Neural crest cell (in vitro differentiated cells): ENCODE results near the gene USP9Y. TPM values are rescaled to one million over a fixed set of nuclear protein-coding genes. Genes with fewer than 3 reads are reported as not detected.

Experiments
- DNase-seq: peaks from one replicate; pipeline ENCODE4 v3.0.0; 2021; ENCODE audit warnings: low read depth, mixed read lengths, low spot score
- H3K27ac Mint-ChIP-seq: one replicate; pipeline ENCODE4 v1.8.0; 2021; ENCODE audit warnings: mild to moderate bottlenecking, mixed read lengths; ENCODE audit not compliant: unreplicated experiment
- H3K27me3 Mint-ChIP-seq: 2 replicates; pipeline ENCODE4 v1.8.0; 2021; ENCODE audit warnings: low read depth, mild to moderate bottlenecking, mixed read lengths
- H3K36me3 Mint-ChIP-seq: 2 replicates; pipeline ENCODE4 v1.8.0; 2021; ENCODE audit warnings: low read depth, mild to moderate bottlenecking, mixed read lengths
- H3K4me1 Mint-ChIP-seq: 2 replicates; pipeline ENCODE4 v1.8.0; 2021; ENCODE audit warnings: mixed read lengths
- H3K4me3 Mint-ChIP-seq: one replicate; pipeline ENCODE4 v1.8.0; 2021; ENCODE audit warnings: mild to moderate bottlenecking, mixed read lengths
- H3K9me3 Mint-ChIP-seq: 2 replicates; pipeline ENCODE4 v1.8.0; 2021; ENCODE audit warnings: mixed read lengths
- CTCF ChIP-seq: fragments of 200-600 bp; sonication (generic); conservative IDR thresholded peaks from 2 replicates; pipeline ENCODE4 v1.5.0; 2021; ENCODE audit warnings: antibody characterized with exemption, mild to moderate bottlenecking
- total RNA-seq: library from RNA; stranded (reverse); gene quantifications from 2 replicates; pipeline ENCODE4 v1.2.1, GENCODE V29; 2021

Gene USP9Y
- total RNA-seq, 1 donor from 2014 or later, result not detected

GRCh38 chrY:12744091-12744490 lies 43.1 kb downstream of the USP9Y start:
- H3K9me3 Mint-ChIP-seq, result no peaks in the 10 kb centered on the region
- H3K27ac Mint-ChIP-seq, result no peak overlapping the region
- no peaks in the 10 kb centered on the region for H3K4me1 Mint-ChIP-seq
- H3K36me3 Mint-ChIP-seq, result no peaks in the 10 kb centered on the region
- no peak overlapping the region for H3K4me3 Mint-ChIP-seq
- no peaks in the 10 kb centered on the region for H3K27me3 Mint-ChIP-seq
- no peak for TF ChIP-seq CTCF
- DNase-seq, result no peak

GRCh38 chrY:12749293-12749692 lies 48.3 kb downstream of the USP9Y start:
- no peak overlapping the region for H3K4me3 Mint-ChIP-seq
- no peak for DNase-seq
- no peaks in the 10 kb centered on the region for H3K36me3 Mint-ChIP-seq
- no peaks in the 10 kb centered on the region for H3K27me3 Mint-ChIP-seq
- no peak overlapping the region for H3K27ac Mint-ChIP-seq
- no peak for TF ChIP-seq CTCF
- H3K4me1 Mint-ChIP-seq, result no peaks in the 10 kb centered on the region
- no peaks in the 10 kb centered on the region for H3K9me3 Mint-ChIP-seq

- Mint-ChIP-seq H3K27me3 (no peaks in the 10 kb centered on the region), H3K4me3 (no peak overlapping the region), H3K9me3 (no peaks in the 10 kb centered on the region), H3K36me3 (no peaks in the 10 kb centered on the region), H3K27ac (no peak overlapping the region), H3K4me1 (no peaks in the 10 kb centered on the region)
- no peak for TF ChIP-seq CTCF
- no peak for DNase-seq
Measured at GRCh38 chrY:12752856-12753255, 51.8 kb downstream of the USP9Y start.

GRCh38 chrY:12756021-12756420 lies 55.0 kb downstream of the USP9Y start:
- DNase-seq, result no peak
- H3K27ac Mint-ChIP-seq, result no peak overlapping the region
- H3K9me3 Mint-ChIP-seq, result no peaks in the 10 kb centered on the region
- H3K4me3 Mint-ChIP-seq, result no peak overlapping the region
- H3K27me3 Mint-ChIP-seq, result no peaks in the 10 kb centered on the region
- H3K36me3 Mint-ChIP-seq, result no peaks in the 10 kb centered on the region
- no peak for TF ChIP-seq CTCF
- no peaks in the 10 kb centered on the region for H3K4me1 Mint-ChIP-seq

- Mint-ChIP-seq H3K9me3 (no peaks in the 10 kb centered on the region), H3K36me3 (no peaks in the 10 kb centered on the region), H3K4me3 (no peak overlapping the region), H3K4me1 (no peaks in the 10 kb centered on the region), H3K27me3 (no peaks in the 10 kb centered on the region), H3K27ac (no peak overlapping the region)
- no peak for DNase-seq
- no peak for TF ChIP-seq CTCF
Measured at GRCh38 chrY:12765976-12766375, 64.9 kb downstream of the USP9Y start.

GRCh38 chrY:12784521-12784920 lies 83.5 kb downstream of the USP9Y start:
- H3K36me3 Mint-ChIP-seq, result no peaks in the 10 kb centered on the region
- no peak overlapping the region for H3K4me3 Mint-ChIP-seq
- H3K27ac Mint-ChIP-seq, result no peak overlapping the region
- H3K27me3 Mint-ChIP-seq, result no peaks in the 10 kb centered on the region
- no peak for DNase-seq
- no peaks in the 10 kb centered on the region for H3K9me3 Mint-ChIP-seq
- H3K4me1 Mint-ChIP-seq, result no peaks in the 10 kb centered on the region
- no peak for TF ChIP-seq CTCF
